Activated CD8-positive, alpha-beta memory T cell treated with anti-CD3 and anti-CD28 coated beads, Interleukin-2, amount 50 U/mL, for 1 hour (primary cell): ENCODE results near the gene F5.
A peak's percentile ranks its signal among the peaks of the same experiment; 100 is the strongest.
"Not testable (repeated sequence)": the region's sequence is repeated elsewhere in the genome, so short reads cannot be mapped to it uniquely, and the experiment has no call there.

Experiments used
- DNase-seq: peaks from one replicate; pipeline ENCODE4 v3.0.0-alpha.2; 2020; ENCODE audit errors: extremely low read depth

The F5 gene

DNA sequence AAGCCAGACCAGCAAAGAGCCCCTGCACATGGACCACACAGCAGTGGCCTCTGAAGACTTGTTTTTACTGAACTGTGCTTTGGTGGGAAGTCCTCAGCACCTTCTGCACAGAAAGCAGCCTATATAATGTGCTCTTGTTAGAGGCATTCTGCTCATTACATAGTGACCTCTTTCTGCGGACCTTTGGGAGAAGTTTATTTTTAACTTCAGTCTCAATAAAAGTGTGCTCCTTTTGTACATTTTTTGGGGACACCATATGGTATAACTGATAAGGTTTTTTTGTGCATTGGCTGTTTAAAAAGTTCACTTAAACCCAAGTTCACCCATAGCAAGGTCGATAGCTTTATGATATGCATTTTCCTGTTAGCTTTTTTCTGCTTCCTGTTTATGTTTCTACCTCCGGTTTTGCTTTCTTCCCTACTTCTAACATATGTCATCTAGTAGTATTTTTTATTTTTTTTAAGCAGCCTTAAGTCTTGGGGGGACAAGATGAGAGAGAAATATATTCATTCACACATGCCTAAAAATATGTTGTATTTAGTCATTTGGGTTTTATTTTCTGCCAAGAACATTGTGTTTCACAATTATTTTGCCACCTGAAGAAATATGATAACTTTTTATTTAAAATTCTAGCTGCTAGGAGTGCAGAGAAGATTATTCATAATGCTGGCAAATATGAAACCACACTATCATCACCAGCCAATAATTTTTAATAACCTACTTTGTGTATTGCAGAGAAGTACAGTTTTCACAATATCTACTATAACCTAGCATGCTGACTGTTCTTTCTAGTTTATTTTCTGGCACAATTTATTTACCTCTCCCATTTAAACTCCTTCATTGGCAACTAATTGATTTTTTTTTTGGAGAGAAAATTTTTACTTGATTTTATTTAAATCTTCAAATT is 77.6 kb downstream of the F5 start:
- DNase-seq = no peak

DNA sequence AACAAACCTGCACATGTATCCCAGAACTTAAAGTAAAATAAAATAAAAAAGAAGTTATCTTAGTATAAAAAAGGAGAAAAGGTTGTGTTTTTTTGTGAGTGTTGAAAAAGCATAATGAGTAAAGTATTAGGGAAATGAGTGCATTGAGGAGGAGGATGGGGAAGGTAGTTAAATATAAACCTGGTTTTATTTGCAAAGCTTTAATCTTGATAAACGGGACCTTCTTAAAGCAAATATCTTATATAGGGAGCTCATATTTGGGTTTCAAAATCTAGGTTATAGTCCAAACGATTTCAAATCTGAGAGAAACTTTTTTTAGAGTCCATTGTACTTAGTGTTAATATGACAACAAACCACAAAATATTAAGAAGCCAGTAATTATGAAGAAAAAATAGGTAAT is 78.9 kb downstream of the F5 start:
- DNase-seq = no peak

DNA sequence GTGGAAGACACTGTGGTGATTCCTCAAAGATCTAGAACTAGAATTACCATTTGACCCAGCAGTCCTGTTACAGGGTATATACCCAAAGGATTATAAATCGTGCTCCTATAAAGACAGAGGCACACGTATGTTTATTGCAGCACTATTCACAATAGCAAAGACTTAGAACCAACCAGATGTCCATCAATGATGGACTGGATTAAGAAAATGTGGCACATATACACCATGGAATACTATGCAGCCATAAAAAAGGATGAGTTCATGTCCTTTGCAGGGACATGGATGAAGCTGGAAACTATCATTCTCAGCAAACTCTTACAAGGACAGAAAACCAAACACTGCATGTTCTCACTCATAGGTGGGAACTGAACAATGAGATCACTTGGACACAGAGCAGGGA is 82.7 kb downstream of the F5 start:
- DNase-seq = not testable (repeated sequence)

DNA sequence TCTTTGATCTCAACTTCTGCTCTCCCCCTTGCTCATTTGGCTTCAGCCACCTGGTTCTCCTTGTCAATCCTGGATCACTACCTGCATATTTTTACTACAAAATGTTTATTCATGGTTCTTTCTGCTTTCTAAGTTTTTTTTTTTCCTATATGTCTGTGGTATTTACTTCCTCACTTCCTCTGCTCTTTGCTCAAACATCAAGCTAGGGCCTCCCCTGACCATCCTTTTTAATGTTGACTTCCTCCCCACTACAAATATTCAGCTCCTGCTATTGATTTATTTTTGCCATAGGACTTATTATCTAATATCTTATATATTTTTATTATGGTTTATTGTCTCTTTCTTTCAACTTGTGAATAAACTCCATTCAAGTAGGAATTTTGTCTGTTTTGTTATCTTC is 86.5 kb downstream of the F5 start:
- no peak for DNase-seq

DNA sequence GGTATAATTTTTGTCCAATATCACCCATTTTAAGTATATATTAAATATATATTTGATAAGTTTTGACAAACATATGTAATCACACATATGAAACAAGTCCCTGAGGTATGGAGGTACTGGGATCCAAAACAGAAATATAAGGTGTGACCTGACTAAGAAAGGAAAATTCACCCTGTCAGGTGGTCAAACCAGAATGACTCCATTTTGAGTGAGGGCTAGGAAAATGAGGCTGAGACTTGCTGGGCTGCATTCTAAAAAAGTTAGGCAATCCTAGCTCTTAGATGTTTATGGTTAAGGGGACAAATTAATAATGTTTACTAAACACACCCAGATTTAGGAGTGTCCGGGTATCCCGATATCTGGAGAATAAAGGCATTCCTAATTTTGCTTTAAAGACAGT is 89.0 kb downstream of the F5 start:
- DNase-seq = no peak

DNA sequence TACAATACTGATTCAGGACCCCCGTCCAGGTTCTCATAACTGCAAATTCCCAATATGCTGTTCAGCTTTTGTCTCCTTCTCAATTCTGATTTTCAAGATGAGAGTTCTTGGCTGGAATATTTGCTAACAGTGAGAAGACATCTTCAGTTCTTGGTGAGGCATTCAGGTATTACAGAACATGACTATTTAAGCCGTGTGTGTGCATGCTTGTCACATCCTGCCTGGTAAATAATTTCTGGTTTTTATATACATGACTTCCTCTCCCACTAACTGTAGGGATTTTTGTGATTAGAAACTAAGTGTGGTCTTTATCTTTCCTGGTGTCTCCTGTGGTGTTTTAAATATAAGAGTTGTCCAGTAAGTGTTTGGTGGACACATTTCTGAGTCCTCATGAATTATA is 90.4 kb downstream of the F5 start:
- no peak for DNase-seq

DNA sequence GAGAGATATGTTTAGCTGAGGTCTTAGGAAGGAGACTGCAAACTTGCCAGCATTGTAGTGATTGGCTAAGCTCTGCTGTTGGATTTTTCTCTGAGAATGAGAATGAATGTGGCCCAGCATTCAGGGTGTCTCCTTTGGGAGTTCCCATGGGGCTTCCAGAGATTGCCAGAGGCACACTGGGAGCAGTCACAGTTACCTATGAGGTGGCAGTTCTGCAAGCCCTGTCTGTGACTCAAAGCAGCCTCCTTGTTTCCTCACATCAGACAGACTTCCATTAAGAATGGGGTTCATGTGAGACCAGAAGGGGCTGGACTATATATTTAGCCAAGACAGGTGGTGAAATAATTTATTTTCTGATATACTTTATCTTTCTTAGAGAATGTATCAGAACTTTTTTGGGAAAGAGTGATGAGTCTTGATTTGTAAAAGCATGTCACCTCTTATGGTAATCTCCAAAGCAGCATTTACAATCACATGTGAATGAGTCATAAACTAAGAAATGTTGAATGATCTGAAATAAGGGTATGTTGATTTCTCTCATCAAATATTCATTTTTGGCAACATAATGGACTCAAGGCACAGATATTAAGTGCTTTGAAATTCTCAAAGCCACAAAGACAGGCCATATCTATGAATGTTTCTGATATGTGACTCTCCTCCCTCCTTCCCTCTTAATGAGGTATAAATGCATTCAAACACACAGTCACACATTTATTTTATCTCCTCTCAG is 91.1 kb downstream of the F5 start:
- no peak for DNase-seq

DNA sequence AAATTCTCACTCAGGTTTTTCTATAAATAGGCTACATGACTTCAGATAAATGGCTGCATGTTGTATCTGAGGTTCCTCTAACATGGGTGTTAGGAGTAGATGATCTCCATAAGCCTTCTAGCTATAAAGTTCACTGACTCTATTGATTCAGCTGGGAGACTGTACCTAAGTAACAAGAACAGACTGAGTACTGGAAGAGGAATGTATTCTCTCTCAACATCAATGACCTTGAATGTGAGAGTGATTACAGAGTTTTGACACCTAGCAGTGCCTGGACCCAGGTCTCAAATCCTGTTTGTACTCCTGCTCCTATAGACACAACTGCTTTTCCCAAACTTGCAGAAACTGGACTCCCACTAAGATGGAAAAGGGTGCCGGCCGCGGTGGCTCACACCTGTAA is 91.9 kb downstream of the F5 start:
- DNase-seq = no peak

DNA sequence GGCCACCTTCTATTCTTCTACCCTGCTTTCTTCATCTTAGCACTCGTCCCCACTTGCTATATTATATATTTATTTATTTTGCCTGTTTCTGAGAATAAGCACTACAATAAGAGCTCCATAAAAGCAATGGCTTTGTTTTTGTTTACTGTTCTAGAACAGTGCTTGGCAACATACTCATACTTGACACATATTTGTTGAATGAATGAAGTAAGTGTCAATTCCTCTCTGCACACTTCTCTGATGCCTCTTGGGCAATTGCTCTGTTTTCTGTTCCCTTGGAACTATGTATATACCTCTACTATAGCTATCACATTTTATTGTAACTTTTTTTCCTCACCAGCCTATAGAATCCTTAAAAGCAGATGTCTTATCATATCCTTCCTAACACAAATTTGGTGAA is 93.0 kb downstream of the F5 start:
- DNase-seq = no peak

DNA sequence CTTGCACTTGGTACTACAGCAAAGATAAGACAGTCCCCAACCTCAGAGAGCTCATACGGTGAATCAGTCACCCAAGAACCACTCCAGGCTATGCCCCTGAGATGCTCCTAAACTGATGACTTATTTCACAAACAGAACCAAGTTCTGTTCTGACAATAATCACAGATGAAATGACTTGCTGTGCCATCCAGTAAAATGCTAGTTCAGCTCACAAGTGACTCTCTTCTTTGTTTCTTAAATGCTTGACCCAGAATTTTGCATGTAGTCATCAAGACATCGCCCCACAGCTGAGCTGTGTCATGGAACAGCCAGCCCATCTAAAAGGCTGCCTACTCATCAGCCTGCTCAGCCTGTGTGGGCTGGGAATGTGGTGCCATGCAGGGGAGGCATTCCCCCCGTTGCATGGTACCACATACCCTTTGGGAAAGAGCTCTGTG is 94.4 kb downstream of the F5 start:
- DNase-seq = no peak

DNA sequence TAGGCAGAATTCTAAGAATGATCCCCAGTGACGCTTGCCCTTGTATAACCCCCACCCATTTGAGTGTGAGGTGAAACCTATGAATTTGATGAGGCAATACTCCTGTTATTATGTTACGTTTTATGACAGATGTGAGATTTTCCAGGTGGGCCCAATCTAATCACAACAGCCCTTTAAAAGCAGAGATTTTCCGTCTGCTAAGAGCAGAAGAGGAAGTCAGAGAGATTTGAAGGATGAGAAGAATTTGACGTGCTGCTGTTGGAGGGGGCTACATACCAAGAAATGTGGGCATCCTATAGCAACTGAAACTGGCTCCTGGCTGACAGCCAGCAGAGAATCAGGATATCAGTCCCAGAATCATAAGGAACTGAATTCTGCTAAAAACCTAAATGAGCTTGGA is 98.1 kb downstream of the F5 start:
- no peak for DNase-seq

DNA sequence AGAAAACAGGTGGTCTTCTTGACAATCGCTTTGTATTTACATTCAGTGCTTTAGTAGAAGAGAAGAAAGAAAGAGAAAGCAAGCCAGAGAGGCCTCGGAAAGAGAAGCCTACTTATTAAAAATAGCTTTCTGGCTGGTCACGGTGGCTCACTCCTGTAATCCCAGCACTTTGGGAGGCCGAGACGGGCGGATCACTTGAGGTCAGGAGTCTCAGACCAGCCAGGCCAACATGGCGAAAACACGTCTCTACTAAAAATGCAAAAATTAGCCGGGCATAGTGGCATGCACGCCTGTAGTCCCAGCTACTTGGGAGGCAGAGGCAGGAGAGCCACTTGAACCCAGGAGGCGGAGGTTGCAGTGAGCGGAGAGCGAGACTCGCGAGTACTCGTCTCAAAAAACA is 98.7 kb downstream of the F5 start:
- no peak for DNase-seq

DNA sequence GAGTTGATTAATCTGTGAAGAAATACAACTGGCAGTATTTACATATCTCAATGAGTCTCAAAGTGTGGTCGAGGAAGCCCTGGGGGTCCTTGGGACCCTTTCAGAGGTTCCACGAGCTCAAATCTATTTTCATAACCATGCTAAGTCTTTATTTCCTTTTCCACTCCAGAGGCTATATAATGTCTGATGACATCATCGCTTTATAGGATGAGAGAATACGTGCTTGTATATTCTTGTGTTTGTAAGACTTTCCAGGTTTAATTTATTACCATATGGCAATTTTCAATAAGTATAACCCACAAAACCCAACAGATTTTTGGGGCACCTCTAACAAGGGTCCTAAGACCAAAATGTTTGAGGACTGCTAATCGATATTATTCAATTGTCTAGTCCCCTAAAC is 99.1 kb downstream of the F5 start:
- no peak for DNase-seq

DNA sequence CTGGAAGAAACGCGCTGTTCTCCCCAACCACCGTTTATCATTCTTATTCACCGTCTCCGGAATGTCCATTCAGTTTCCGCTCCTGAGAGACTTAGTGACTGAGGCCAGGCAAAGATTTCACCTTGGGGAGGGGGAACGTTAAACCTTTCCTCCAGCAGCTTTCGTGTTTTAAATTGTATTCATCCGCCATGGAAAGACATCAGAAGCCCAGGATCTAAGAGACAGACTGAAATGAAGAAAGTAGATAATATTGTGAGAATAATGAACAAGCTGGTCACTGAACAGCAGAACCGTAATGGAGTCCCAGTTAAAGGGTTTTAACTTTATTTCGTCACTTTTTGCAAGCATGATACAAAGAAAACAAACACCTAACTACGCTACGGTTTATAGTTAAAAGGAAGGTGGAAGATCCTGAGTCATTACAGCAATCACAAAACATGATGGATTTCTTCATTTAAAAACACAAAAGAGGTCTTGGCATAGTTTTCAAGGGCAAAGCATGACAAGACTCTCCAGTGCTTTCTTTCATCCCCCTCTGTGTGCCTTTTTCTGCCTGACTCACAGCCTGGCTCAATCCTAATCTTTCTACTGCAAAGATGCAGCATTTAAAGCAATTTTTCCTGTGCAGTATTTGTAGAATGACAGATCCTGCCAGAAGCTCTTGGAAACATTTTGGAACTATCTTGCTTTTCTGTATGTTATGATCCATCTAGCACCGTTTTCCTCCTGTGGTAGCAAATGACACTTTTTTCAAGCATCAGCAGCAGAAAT is 99.8 kb downstream of the F5 start:
- DNase-seq = no peak

DNA sequence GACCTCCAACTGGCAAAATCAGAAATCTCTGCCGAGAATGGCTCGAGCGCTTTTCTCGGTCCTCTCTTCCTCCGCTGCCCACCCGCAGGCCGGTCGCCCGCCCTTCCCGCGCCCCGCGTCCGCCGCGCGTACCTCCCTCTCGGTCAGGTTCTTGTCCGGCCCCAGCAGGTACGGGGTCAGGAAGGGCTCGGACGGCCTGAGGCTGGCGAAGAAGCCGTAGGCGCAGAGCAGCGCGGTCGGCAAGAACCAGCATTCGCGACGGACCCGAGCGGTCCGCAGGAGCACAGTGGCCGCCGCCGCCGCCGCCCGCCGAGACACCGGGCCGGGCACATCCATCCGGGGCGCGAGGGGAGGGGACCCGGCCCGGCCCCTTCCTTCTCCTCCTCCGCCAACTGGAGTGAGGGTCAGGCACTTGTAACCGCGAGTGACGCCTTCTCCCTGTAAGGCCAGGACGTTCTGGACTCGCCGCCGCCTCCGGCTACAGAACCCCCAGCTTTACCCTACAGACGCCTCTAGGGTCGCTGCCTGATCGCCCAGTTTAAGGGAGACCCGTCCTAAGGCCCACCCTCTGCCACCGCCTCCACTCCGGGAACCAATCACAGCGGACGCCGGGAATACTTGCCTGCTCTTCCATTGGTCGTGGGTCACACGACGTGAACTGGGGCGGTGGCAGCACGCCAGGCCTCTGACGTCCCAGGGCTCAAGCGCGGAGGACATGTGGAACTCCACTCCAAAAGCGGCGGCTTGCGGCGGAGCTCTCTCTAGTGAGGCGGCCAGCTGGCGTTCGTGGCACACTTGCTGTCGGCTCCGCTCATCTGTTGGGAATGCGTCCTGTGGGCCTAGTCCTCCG is 100.6 kb downstream of the F5 start, which contains the start of gene SLC19A2:
Gene SLC19A2 (minus strand): TSS at position 514 of the 850 bp plus-strand sequence. CDS start 178 bp downstream, at position 336.
- peak; percentile 87 for DNase-seq

DNA sequence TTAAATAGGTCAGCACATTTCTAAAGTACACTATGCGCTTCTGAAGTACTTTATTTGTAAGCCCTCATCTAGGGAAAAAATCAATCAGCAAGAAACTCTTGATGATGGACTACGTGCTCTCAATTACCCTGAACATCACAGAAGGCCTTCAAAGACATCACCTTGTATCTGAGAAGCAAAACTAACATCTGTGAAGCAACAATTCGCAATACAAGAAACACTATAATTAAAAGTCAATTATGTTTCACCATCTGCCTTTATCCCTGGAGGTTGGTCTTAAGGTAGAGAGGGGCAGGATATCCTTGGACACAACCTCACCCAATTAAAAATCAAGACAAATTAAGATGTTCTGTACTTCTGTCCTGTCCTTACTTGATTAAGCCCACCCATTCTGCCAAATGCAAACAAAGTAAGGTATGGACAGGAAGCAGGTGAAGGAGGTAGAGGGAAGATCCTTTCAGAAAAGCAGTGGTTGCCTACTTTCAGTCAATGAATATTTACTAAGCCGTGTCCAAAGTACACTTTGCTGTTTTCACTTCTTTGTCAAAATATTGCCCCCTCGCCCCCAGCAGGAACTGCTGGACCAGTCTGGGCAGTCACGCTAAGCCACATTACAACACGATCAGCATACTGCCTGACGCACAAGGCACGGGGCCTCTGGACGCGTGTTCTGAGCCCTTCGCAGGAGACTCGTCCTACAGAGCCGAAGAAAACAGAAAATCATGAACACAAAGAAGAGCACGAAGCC is 101.4 kb downstream of the F5 start:
- no peak for DNase-seq

DNA sequence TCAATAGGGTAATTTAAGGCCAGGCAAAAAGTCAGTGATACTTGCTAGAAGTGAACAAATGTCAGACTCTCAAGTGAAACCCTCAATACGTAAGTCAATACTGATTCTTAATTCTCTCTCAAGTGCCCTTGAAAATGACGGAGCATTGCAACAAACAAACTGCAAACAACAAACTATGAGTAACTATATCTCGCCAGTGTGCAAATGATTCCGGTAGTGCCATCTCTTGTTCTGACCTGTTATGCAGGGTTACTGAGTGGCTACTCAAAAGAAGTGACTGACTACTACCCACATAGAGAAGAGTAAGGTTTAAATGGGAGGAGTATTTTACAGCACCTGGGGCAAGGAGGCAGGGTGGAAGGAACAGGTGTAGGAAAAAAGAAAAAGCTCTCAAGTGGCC is 102.2 kb downstream of the F5 start:
- no peak for DNase-seq

DNA sequence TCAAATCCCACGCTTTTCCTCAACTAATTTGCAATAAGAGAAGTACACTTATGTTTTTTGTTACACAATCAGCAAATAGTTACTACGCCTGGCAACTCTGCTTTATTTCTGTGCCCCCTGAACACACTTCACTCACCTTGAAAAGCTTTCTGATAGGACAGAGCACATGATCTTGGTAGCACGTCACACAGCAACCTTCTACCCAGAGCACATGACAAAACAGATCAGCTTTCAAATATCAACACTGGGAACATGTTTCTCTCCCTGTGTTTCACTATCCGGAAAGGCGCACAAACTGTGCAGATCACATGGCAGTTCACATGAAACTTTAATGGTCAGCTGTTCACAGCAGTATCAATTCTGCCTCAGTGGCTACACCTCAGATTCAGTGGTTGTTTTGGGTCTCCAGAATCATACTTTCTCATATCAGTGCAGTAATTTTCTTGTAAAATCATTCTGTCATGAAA is 102.7 kb downstream of the F5 start:
- no peak for DNase-seq

DNA sequence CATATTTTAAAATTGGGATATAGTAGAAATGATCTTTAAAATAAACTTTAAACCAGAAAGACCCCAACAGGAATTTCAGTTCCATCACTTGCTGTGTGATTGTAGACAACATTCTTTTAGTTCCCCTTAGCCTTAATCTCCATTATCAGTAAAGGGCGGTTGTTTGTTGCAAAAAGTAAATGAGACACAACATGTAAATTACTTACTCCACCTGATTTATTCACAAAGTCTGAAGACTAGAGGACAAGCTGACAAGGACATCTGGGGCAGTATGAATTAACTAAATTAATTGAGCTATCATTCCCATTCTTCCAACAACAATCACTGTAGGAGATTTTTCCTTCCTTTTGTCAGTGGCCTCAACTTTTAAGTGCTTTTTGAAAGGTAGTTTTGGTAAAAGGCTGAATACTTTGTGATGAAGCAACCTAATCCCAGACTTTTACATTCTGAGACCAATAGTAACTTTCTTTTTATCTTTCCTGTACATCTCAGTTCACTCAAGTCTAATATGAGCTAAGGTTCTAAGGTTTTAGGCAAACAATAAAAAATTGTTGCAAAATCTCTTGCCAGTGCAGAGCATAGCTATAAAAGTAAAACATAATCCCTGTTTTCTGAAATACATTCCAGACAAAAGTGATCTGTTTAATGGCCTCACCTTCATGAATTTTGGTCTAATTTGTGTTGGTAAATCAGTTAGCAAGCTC is 106.8 kb downstream of the F5 start:
- DNase-seq = no peak
